Right lobe of liver (tissue), 6 donors: ENCODE data around the gene UBAP1. TPM values are rescaled to one million over a fixed set of nuclear protein-coding genes. Genes with fewer than 3 reads are reported as not detected.

Experiments
- ATAC-seq, 4 donors: fragments of 200-7000 bp; cut with Tn5 transposase; one replicate each; pipeline ENCODE4 v1.9.1; 2020; ENCODE audit warnings: mild to moderate bottlenecking in 4 of 4, moderate library complexity in 4 of 4
- DNase-seq, 3 donors: peaks; one replicate each; pipeline ENCODE4 v3.0.0-alpha.2; 2020
- H3K27ac ChIP-seq, 3 donors: fragments of 200-600 bp; one replicate each; pipeline ENCODE4 v1.8.0; 2022
- H3K27me3 ChIP-seq, 2 donors: fragments of 200-600 bp; one replicate each; pipeline ENCODE4 v1.8.0; 2022
- H3K36me3 ChIP-seq, 4 donors: fragments of 200-600 bp; sonication (generic) in 1 of 4; one replicate each; pipeline versions ENCODE4 v1.5.1 to v1.8.0; 2017 to 2022; ENCODE audit warnings: control low read depth in 1 of 4
- H3K4me1 ChIP-seq, 4 donors: fragments of 200-600 bp; sonication (generic) in 1 of 4; one replicate each; pipeline versions ENCODE4 v1.5.1 to v1.8.0; 2017 to 2022; ENCODE audit warnings: control low read depth in 1 of 4
- H3K4me3 ChIP-seq, 3 donors: fragments of 200-600 bp; one replicate each; pipeline ENCODE4 v1.8.0; 2022
- H3K9me3 ChIP-seq, 4 donors: fragments of 200-600 bp; sonication (generic) in 1 of 4; one replicate each; pipeline versions ENCODE4 v1.5.1 to v1.8.0; 2017 to 2022; ENCODE audit warnings: control low read depth in 1 of 4
- CTCF ChIP-seq, 4 donors: fragments of 200-600 bp in 3 of 4; fragments of 450-650 bp in 1 of 4; IDR thresholded peaks; one replicate each; pipeline versions ENCODE4 v1.5.1 to v1.8.0; 2016 to 2022; ENCODE audit warnings: antibody characterized with exemption in 4 of 4, mild to moderate bottlenecking in 2 of 4
- POLR2A ChIP-seq: fragments of 450-650 bp; IDR thresholded peaks from one replicate; pipeline ENCODE4 v1.6.1; 2017; ENCODE audit warnings: antibody characterized with exemption, mild to moderate bottlenecking
- WGBS: methylation state at CpG from one replicate; pipeline ENCODE4 v1.1.6; 2018; ENCODE audit warnings: low coverage, low lambda C conversion rate; ENCODE audit not compliant: insufficient coverage; ENCODE audit errors: missing lambda C conversion rate; 5-methylcytosine and 5-hydroxymethylcytosine counted together
- intact Hi-C, 2 donors: fragments of 100-400 bp; cut with DNase I; formaldehyde crosslinking; loops; one replicate each; pipeline versions ENCODE4 v1.11.2 to v1.14.1; 2022
- total RNA-seq, 6 experiments: library from RNA; depleted of rRNA in 2 of 6; stranded (reverse); fragments of >200 nt in 2 of 6; fragmentation: NEBNext Ultra II Directional in 3 of 6; extraction: Animal tissue kit (Norgen Biotek cat#: 25700) in 3 of 6; gene quantifications; one replicate each; pipeline versions ENCODE4 v1.1.0 to v1.2.4, GENCODE V29; 2016 to 2023
- donor health status: DM: no; HTN: yes; CAD: no.
- donor health status: DM: no; HTN: no; CAD: no.
- donor health status: DM: no; HTN: no; CAD: no.
- donor health status: DM: no; HTN: yes; CAD: no.
- donor health status: DM: no; HTN: yes; CAD: no.

The UBAP1 gene
- total RNA-seq, 6 experiments from 2014 or later = 24.3 to 38.1 (median 29.7) TPM

DNA sequence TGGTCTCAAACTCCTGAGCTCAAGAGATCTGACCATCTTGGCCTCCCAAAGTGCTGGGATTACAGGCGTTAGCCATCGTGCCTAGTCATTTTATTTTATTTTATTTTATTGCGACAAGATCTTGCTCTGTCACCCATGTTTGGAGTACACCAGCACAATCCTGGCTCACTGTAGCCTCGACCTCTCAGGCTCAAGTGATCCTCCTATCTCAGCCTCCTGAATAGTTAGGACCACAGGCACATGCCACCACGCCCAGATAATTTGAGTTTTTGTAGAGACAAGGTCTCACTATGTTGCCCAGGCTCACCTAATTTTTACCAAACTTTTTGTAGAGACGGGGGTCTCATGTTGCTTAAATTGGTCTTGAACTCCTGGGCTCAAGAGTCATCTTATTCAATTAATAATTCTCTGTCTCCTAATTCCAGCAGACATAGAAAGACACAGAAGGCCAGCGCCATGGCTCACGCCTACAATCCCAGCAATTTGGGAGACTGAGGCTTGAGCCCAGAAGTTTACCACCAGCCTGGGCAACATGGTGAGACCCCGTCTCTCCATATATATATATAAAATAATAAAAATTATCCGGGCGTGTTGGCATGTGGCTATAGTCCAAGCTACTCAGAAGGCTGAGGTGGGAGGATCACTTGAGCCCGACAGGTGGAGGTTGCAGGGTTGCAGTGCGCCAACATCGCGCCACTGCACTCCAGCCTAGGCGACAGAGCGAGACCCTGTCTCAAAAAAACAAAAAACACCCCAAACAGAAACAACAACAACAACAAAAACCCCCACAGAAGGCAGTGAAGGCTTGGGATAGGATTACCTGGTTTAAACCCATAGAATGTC lies 1.0 kb upstream of the UBAP1 start:
- Histone ChIP-seq H3K4me3 (peak overlapping the region; percentile 58 to 78 (median 67)), H3K27ac (peak overlapping the region; percentile 92 to 99 (median 94)), H3K9me3 (no peaks in the 10 kb centered on the region), H3K27me3 (no peaks in the 10 kb centered on the region), H3K36me3 (no peaks in the 10 kb centered on the region), H3K4me1 (peaks cover 0 to 14% (median 5%) of the 10 kb centered on the region in 4 donors)
- 72% methylated on average over 13 of the region's 17 CpGs for WGBS
- no peak for ATAC-seq
- peak in 1 of 3 donors; percentile 35 for DNase-seq
- TF ChIP-seq CTCF (IDR thresholded peaks at IDR 0.05) (no peak), POLR2A (no peak)
- intact Hi-C loops = no loop called here

DNA sequence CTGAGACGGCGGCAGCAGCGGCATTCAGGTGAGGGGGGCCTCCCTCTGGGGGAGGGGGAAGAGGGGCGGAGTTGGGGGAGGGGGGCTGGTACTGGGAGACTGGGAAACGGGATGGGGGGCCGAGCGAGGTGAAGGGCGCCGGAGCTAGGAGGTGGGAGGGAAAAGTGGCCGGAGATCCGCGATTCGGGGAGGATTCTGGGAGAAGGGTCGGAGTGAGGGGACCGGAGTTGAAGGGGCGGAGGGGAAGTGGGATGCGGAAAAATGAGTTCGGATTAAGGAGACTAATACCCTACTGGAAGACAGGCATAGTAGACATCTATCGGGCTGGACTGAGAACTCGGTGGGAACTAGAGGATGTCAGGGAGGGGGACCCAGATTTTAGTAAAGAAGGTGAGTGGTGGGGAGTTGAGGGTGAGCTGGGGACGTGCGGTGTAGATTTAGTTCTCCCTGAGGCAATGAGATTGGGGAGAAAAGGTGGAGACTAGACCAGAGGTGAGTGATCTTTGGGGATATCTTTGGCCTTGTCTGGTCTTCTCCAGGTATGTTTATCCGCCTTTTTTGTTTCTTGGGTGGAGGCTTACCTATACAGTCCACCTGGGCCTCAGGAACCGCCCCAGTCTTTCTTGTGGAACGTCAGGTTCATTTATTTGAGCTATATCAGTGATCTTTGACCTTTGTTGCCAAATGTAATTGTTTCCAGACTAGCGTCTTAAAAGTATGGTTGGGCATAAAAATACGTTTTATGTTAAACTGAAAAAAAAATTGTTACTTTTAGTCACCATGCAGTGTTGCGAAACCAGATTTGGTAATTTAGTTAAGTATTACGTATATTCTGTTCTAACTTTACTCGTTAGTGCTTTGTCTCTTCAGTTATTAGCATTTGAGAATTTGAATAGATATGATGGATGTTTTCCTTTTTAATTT lies 632 bp downstream of the UBAP1 start:
- ATAC-seq (peak; percentile 53 to 69 (median 58)), DNase-seq (peak in 1 of 3 donors; percentile 45)
- no peaks in the 10 kb centered on the region for H3K36me3 ChIP-seq
- H3K4me3 ChIP-seq = peak overlapping the region; percentile 58 to 78 (median 67)
- peaks cover 0 to 14% (median 5%) of the 10 kb centered on the region in 4 donors for H3K4me1 ChIP-seq
- intact Hi-C loops = no loop called here
- WGBS = under 1% methylated on average over 30 of the region's 30 CpGs
- H3K27me3 ChIP-seq = no peaks in the 10 kb centered on the region
- H3K27ac ChIP-seq = peak overlapping the region; percentile 92 to 99 (median 94)
- H3K9me3 ChIP-seq = no peaks in the 10 kb centered on the region
- TF ChIP-seq CTCF (IDR thresholded peaks at IDR 0.05) = no peak
- TF ChIP-seq POLR2A = no peak

GRCh38 chr9:34185778-34186551 lies 7.1 kb downstream of the UBAP1 start:
- Histone ChIP-seq H3K36me3 (peaks cover 0 to 2% (median 0%) of the 10 kb centered on the region in 4 donors), H3K9me3 (no peaks in the 10 kb centered on the region), H3K27me3 (no peaks in the 10 kb centered on the region), H3K4me3 (peak overlapping the region in 1 of 3 donors; percentile 3), H3K4me1 (peaks cover 0 to 38% (median 16%) of the 10 kb centered on the region in 4 donors), H3K27ac (peak overlapping the region; percentile 59 to 80 (median 68))
- WGBS = 13% methylated on average over 3 of the region's 3 CpGs
- peak in 1 of 3 donors; percentile 44 for DNase-seq
- intact Hi-C loops = no loop called here
- TF ChIP-seq CTCF (IDR thresholded peaks at IDR 0.05) (no peak), POLR2A (no peak)
- peak; percentile 90 to 91 (median 90) for ATAC-seq

DNA sequence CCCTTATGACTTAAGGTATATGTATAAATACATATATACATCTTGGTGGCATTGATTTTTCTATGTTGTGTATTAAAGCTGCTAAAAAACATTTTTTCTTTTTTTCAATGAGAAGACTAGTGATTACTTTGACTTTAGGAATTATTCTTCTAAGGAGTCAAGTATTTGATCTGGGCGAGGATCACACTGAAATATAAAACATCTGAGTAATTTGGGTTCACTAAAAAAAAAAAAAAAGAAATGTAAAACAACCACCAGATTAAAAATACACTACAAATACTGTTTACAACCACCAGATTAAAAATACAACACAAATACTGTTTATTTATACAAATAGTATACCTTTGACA lies 9.0 kb downstream of the UBAP1 start:
- H3K4me1 ChIP-seq = peaks cover 0 to 54% (median 13%) of the 10 kb centered on the region in 4 donors
- no peak overlapping the region for H3K27ac ChIP-seq
- H3K4me3 ChIP-seq = no peak overlapping the region
- 82% methylated on average over 1 of the region's 1 CpG for WGBS
- TF ChIP-seq POLR2A (no peak), CTCF (IDR thresholded peaks at IDR 0.05) (no peak)
- H3K36me3 ChIP-seq = peaks cover 0 to 2% (median 0%) of the 10 kb centered on the region in 4 donors
- DNase-seq = no peak
- ATAC-seq = no peak
- intact Hi-C loops = no loop called here
- H3K9me3 ChIP-seq = no peaks in the 10 kb centered on the region
- H3K27me3 ChIP-seq = no peaks in the 10 kb centered on the region
